Heart left ventricle (tissue), 16 donors: Measurements from ENCODE around the gene NPNT. TPM values are rescaled to one million over a fixed set of nuclear protein-coding genes. Genes with fewer than 3 reads are reported as not detected.
A peak's percentile ranks its signal among the peaks of the same experiment; 100 is the strongest.

Experiments used
- ATAC-seq, 4 donors: fragments of 200-7000 bp; cut with Tn5 transposase; one replicate each; pipeline ENCODE4 v1.9.1; 2020 to 2022; ENCODE audit warnings: moderate library complexity in 4 of 4, mild to moderate bottlenecking in 3 of 4, moderate number of reproducible peaks in 1 of 4
- DNase-seq, 5 donors: peaks; one replicate each; pipeline ENCODE4 v3.0.0-alpha.2; 2020
- H3K27ac ChIP-seq, 12 donors: fragments of 200-600 bp; sonication (generic) in 4 of 12; one replicate each; pipeline versions ENCODE4 v1.5.0 to v1.8.0; 2016 to 2022; ENCODE audit warnings: mild to moderate bottlenecking in 2 of 12
- H3K27me3 ChIP-seq, 9 donors: fragments of 200-600 bp; sonication (generic) in 2 of 9; one replicate each; pipeline versions ENCODE4 v1.5.1 to v1.8.0; 2016 to 2022; ENCODE audit warnings: mild to moderate bottlenecking in 3 of 9
- H3K36me3 ChIP-seq, 9 donors: fragments of 200-600 bp; sonication (generic) in 2 of 9; one replicate each; pipeline versions ENCODE4 v1.5.0 to v1.8.0; 2018 to 2022; ENCODE audit warnings: mild to moderate bottlenecking in 2 of 9
- H3K4me1 ChIP-seq, 12 donors: fragments of 200-600 bp; sonication (generic) in 4 of 12; one replicate each; pipeline versions ENCODE4 v1.5.0 to v1.8.0; 2016 to 2022; ENCODE audit warnings: mild to moderate bottlenecking in 3 of 12
- H3K4me3 ChIP-seq, 12 donors: fragments of 200-600 bp; sonication (generic) in 4 of 12; one replicate each; pipeline versions ENCODE4 v1.5.0 to v1.8.0; 2017 to 2022; ENCODE audit warnings: mild to moderate bottlenecking in 9 of 12, moderate library complexity in 4 of 12
- H3K9me3 ChIP-seq, 12 donors: fragments of 200-600 bp; sonication (generic) in 4 of 12; one replicate each; pipeline versions ENCODE4 v1.5.0 to v1.8.0; 2016 to 2022; ENCODE audit warnings: mild to moderate bottlenecking in 1 of 12
- POLR2A ChIP-seq, 2 donors: fragments of 450-650 bp; IDR thresholded peaks; one replicate each; pipeline ENCODE4 v1.6.1; 2017; ENCODE audit warnings: antibody characterized with exemption in 2 of 2, mild to moderate bottlenecking in 2 of 2, moderate library complexity in 2 of 2
- WGBS, 4 donors: extraction: QIAGEN DNeasy Blood & Tissue Kit in 2 of 4; methylation state at CpG; one replicate each; pipeline versions ENCODE4 v1.1.5 to v1.1.7; 2013 to 2018; 5-methylcytosine and 5-hydroxymethylcytosine counted together
- intact Hi-C, 10 donors: fragments of 100-400 bp; cut with DNase I; formaldehyde crosslinking; loops; one replicate each; pipeline versions ENCODE4 v1.11.1 to v1.14.2; 2022
- polyA plus RNA-seq, 2 donors: library from polyadenylated mRNA; stranded (reverse); fragments of 200-250 nt; gene quantifications; one replicate each; pipeline ENCODE4 v1.2.3, GENCODE V29; 2013
- total RNA-seq, 9 donors: library from RNA; depleted of rRNA in 2 of 9; stranded (reverse); fragments of >200 nt in 2 of 9; fragmentation: NEBNext Ultra II Directional in 3 of 9; extraction: Animal tissue kit (Norgen Biotek cat#: 25700) in 3 of 9; gene quantifications; one replicate each; pipeline versions ENCODE4 v1.1.0 to v1.2.4, GENCODE V29; 2016 to 2023
- TF ChIP-seq, protein P1 (sequence below), 12 donors: fragments of 200-600 bp; sonication (generic) in 4 of 12; IDR thresholded peaks; one replicate each; pipeline versions ENCODE4 v1.5.0 to v1.8.0; 2018 to 2022; ENCODE audit warnings: antibody characterized with exemption in 12 of 12, mild to moderate bottlenecking in 5 of 12
- donor health status: ischemic (EF 13 %, LVEDD 7.1; RV severe dilation, severe dysfunction).
- donor health status: healthy with polysubstance abuse.
- donor health status: DM: no; HTN: yes; CAD: no.
- donor health status: DM: no; HTN: no; CAD: no.
- donor health status: ischemic (EF 25% LVEDD 6.9; RV normal size, moderate dysfunction).
- donor health status: ischemic (EF 25% LVEDD 5.7; RV mildly dilated, moderate dysfunction).
- donor health status: healthy.
- donor health status: DM: yes; HTN: yes; CAD: no.
- donor health status: ischemic (EF 35%, LVEDD 5.7; RV mildly dilated, moderate dysfunction).
- donor health status: nonischemic (EF 11% LVEDD 7.7; RV severe dilation, severe dysfunction).
- donor health status: DM: yes; HTN: yes; CAD: no.
- donor health status: PGD.
- donor health status: ischemic (EF 29% LVEDD 5.4; RV normal size, mild dysfunction).
- donor health status: nonischemic (EF 23%, LVEDD 6.1; RV moderate dilation, normal function).

NPNT gene
- total and polyA plus RNA-seq, 11 donors, result 1.7 to 32.7 (median 10.9) TPM

DNA sequence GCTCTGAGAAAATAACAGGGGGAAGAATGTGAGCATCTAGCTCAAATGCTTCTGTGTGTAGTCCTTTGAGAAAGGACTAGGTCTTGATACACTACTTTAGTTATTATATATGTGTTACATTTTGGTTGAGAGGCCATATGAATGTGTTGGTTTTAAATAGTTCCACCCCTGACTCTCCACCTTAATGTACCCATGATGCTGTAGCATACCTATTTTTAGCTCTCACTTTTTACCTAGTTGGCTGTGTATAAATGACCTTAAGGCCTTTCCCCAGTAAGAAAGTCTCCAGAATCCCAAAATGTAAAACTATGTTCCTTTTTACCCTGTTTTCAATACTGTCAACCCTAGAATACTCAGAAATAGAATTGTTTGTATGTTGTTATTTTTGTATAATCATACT is 20.0 kb upstream of the NPNT start:
- no peaks in the 10 kb centered on the region for H3K27me3 ChIP-seq
- ATAC-seq, result peak in 3 of 4 donors; percentile 71 to 93 (median 83)
- peak overlapping the region in 5 of 12 donors; percentile 4 to 51 (median 13) for H3K27ac ChIP-seq
- H3K9me3 ChIP-seq, result no peaks in the 10 kb centered on the region
- no peaks in the 10 kb centered on the region for H3K36me3 ChIP-seq
- H3K4me1 ChIP-seq, result peaks cover 0 to 16% (median 0%) of the 10 kb centered on the region in 12 donors
- H3K4me3 ChIP-seq, result no peak overlapping the region
- intact Hi-C loops, result no loop called here
- TF ChIP-seq, protein P1, sequence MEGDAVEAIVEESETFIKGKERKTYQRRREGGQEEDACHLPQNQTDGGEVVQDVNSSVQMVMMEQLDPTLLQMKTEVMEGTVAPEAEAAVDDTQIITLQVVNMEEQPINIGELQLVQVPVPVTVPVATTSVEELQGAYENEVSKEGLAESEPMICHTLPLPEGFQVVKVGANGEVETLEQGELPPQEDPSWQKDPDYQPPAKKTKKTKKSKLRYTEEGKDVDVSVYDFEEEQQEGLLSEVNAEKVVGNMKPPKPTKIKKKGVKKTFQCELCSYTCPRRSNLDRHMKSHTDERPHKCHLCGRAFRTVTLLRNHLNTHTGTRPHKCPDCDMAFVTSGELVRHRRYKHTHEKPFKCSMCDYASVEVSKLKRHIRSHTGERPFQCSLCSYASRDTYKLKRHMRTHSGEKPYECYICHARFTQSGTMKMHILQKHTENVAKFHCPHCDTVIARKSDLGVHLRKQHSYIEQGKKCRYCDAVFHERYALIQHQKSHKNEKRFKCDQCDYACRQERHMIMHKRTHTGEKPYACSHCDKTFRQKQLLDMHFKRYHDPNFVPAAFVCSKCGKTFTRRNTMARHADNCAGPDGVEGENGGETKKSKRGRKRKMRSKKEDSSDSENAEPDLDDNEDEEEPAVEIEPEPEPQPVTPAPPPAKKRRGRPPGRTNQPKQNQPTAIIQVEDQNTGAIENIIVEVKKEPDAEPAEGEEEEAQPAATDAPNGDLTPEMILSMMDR (IDR thresholded peaks at IDR 0.05), result no peak
- no peak for TF ChIP-seq POLR2A (IDR thresholded peaks at IDR 0.05)
- no peak for DNase-seq

DNA sequence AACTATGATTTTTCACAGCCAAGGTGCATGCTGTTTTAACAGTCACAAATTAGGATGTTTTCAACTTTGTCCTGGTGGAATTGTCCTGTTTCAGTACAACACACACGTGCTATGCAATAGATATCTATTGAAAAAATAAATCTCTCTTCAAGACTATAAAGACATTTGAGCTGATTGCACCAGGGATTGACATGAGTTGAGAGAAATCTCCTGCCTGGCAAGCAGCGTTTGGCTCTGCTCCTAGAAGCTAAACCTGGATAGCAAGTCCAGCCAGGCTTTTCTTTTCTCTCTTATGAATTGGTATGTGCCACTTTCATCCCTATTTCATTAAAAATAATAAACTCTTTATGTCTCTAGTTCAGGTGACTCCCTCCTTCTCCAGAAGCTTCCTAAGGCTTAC is 16.6 kb upstream of the NPNT start:
- DNase-seq (peak in 2 of 5 donors; percentile 22 to 27), ATAC-seq (peak in 3 of 4 donors; percentile 15 to 45 (median 45))
- no peaks in the 10 kb centered on the region for H3K27me3 ChIP-seq
- TF ChIP-seq, protein P1 (IDR thresholded peaks at IDR 0.05), result no peak
- TF ChIP-seq POLR2A (IDR thresholded peaks at IDR 0.05), result no peak
- H3K4me3 ChIP-seq, result no peak overlapping the region
- intact Hi-C loops, result no loop called here
- WGBS, 4 donors, result 35 to 50% (median 42%) methylated on average over 2 of the region's 2 CpGs
- H3K27ac ChIP-seq, result peak overlapping the region in 1 of 12 donors; percentile 9
- H3K9me3 ChIP-seq, result no peaks in the 10 kb centered on the region
- peaks cover 0 to 16% (median 0%) of the 10 kb centered on the region in 12 donors for H3K4me1 ChIP-seq
- H3K36me3 ChIP-seq, result no peaks in the 10 kb centered on the region

DNA sequence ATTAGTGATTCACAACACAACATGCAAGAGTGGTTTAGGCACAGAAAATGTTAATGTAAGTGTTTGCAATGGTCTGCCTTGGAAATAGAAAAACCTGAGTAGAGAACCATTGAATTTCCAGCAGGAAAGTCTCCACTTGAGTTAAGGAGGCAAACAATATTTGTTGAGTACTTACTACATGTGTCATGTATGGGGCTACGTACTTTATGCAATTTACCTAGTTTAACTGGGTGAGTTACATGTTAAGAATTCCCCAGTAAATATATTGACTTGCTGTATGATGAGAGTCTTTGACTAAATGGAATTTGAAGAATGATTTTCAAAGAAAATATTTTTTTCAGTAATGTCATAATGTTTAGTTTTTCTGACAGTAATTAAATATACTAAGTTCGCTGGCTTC is 7.8 kb upstream of the NPNT start:
- DNase-seq, result no peak
- Histone ChIP-seq H3K4me3 (no peak overlapping the region), H3K36me3 (no peaks in the 10 kb centered on the region), H3K27me3 (no peaks in the 10 kb centered on the region), H3K27ac (no peak overlapping the region), H3K9me3 (peaks cover 0 to 11% (median 0%) of the 10 kb centered on the region in 12 donors), H3K4me1 (no peaks in the 10 kb centered on the region)
- TF ChIP-seq, protein P1 (IDR thresholded peaks at IDR 0.05), result no peak
- TF ChIP-seq POLR2A (IDR thresholded peaks at IDR 0.05), result no peak
- ATAC-seq, result no peak
- intact Hi-C loops, result loop anchor here in 1 of 10 donors (10.0 kb wide), 1 partner anchor 523 kb away; no protein-coding TSS in a partner anchor
- 81 to 94% (median 89%) methylated on average over 2 of the region's 2 CpGs for WGBS, 4 donors

DNA sequence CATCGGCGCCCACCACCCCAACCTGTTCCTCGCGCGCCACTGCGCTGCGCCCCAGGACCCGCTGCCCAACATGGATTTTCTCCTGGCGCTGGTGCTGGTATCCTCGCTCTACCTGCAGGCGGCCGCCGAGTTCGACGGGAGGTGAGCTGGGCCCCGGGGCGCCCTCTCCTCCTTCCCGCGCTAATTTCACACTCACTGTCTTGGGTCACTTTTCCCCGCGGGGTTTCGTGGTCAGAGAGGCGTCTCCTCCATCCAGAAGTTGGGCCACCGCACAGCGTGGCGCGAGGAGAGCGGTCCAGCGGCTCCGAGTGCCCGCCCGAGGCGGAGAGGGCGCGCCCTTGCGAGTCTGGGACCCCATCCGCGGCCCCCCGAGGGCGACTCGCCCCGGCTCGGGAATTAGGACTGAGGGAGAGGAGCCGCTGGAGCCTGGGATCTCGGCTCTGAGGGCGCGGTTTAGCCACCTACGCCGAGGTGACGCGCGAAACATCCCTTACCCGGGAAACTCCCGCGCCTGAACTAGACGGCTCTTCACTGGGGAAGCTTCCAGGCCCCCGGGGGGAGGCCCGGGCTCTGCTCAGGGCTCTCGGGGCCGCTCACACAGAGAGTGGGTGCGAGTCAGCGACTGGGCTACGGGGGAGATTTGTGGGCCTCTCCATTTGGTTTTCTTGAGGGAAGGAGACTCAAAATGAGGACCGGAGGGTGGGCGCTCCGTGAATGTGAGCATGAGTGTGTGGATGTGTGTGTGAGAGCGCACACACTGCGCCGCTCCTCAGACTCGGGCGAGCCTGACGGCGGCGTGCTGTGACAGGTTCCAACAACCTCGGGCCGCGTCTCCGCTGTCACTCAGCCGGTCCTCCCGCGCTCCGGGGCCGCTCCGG is 551 bp downstream of the NPNT start:
- no peaks in the 10 kb centered on the region for H3K36me3 ChIP-seq
- ATAC-seq, result peak in 3 of 4 donors; percentile 55 to 75 (median 74)
- peak overlapping the region; percentile 36 to 65 (median 55) for H3K4me3 ChIP-seq
- peaks cover 0 to 42% (median 11%) of the 10 kb centered on the region in 9 donors for H3K27me3 ChIP-seq
- WGBS, 4 donors, result 1% methylated on average over 33 to 84 of the region's 84 CpGs
- intact Hi-C loops, result no loop called here
- H3K9me3 ChIP-seq, result no peaks in the 10 kb centered on the region
- H3K27ac ChIP-seq, result peak overlapping the region in 3 of 12 donors; percentile 5 to 43 (median 42)
- peak; percentile 8 to 60 (median 32) for DNase-seq
- TF ChIP-seq, protein P1 (IDR thresholded peaks at IDR 0.05), result peak in 5 of 12 donors; percentile 5 to 22 (median 10)
- no peak for TF ChIP-seq POLR2A (IDR thresholded peaks at IDR 0.05)
- peaks cover 0 to 20% (median 6%) of the 10 kb centered on the region in 12 donors for H3K4me1 ChIP-seq
